ENCODE data around the gene TMCC1.
"Not testable (repeated sequence)": the region's sequence is repeated elsewhere in the genome, so short reads cannot be mapped to it uniquely, and the experiment has no call there.

TMCC1 gene

GRCh38 chr3:129622933-129623332 is 270.6 kb downstream of the TMCC1 start:
- DNase-seq (ENCODE audit: low spot score): no peak

GRCh38 chr3:129622226-129622874 is 271.2 kb downstream of the TMCC1 start:
- DNase-seq (ENCODE audit: low spot score): no peak

GRCh38 chr3:129621626-129622225 is 271.8 kb downstream of the TMCC1 start:
- no peak for DNase-seq (ENCODE audit: low spot score)

- DNase-seq (ENCODE audit: low spot score): no peak
Measured at GRCh38 chr3:129620828-129621559, 272.5 kb downstream of the TMCC1 start.

GRCh38 chr3:129619726-129620162 is 273.8 kb downstream of the TMCC1 start:
- DNase-seq (ENCODE audit: low spot score): no peak

- no peak for DNase-seq (ENCODE audit: low spot score)
Measured at GRCh38 chr3:129618901-129619671, 274.4 kb downstream of the TMCC1 start.

- DNase-seq (ENCODE audit: low spot score): no peak
Measured at GRCh38 chr3:129618186-129618820, 275.2 kb downstream of the TMCC1 start.

- no peak for DNase-seq (ENCODE audit: low spot score)
Measured at GRCh38 chr3:129617381-129618185, 275.9 kb downstream of the TMCC1 start.

GRCh38 chr3:129616713-129617112 is 276.8 kb downstream of the TMCC1 start:
- DNase-seq (ENCODE audit: low spot score): no peak

- no peak for DNase-seq (ENCODE audit: low spot score)
Measured at GRCh38 chr3:129616291-129616690, 277.2 kb downstream of the TMCC1 start.

- DNase-seq (ENCODE audit: low spot score): no peak
Measured at GRCh38 chr3:129615751-129616281, 277.7 kb downstream of the TMCC1 start.

GRCh38 chr3:129614927-129615363 is 278.6 kb downstream of the TMCC1 start:
- DNase-seq (ENCODE audit: low spot score): no peak

GRCh38 chr3:129614435-129614834 is 279.1 kb downstream of the TMCC1 start:
- no peak for DNase-seq (ENCODE audit: low spot score)

- DNase-seq (ENCODE audit: low spot score): no peak
Measured at GRCh38 chr3:129613367-129613740, 280.2 kb downstream of the TMCC1 start.

GRCh38 chr3:129612534-129613366 is 280.8 kb downstream of the TMCC1 start:
- no peak for DNase-seq (ENCODE audit: low spot score)

GRCh38 chr3:129611812-129612533 is 281.5 kb downstream of the TMCC1 start:
- DNase-seq (ENCODE audit: low spot score): no peak

- DNase-seq (ENCODE audit: low spot score): no peak
Measured at GRCh38 chr3:129611446-129611800, 282.1 kb downstream of the TMCC1 start.

GRCh38 chr3:129610794-129611445 is 282.6 kb downstream of the TMCC1 start:
- not testable (repeated sequence) for DNase-seq (ENCODE audit: low spot score)

GRCh38 chr3:129610276-129610675 is 283.2 kb downstream of the TMCC1 start:
- DNase-seq (ENCODE audit: low spot score): no peak
